SH-SY5Y (cell line): ENCODE measurements around the gene LRCH3.

Experiments used
- GATA2 ChIP-seq: IDR thresholded peaks from 2 replicates; pipeline ENCODE4 v1.6.1; 2011; ENCODE audit warnings: mild to moderate bottlenecking, low read depth, low read length
- GATA3 ChIP-seq: IDR thresholded peaks from 2 replicates; pipeline ENCODE4 v1.6.1; 2011; ENCODE audit warnings: low read depth, mild to moderate bottlenecking, low read length, moderate library complexity

GRCh38 chr3:197889204-197889930 is 98.3 kb downstream of the LRCH3 start:
- TF ChIP-seq GATA2 (no peak), GATA3 (no peak)
